ENCODE results near the gene PROSER1. TPM values are rescaled to one million over a fixed set of nuclear protein-coding genes. Genes with fewer than 3 reads are reported as not detected.

The PROSER1 gene
- total and polyA plus RNA-seq, 9 of the 15 experiments (the other 6 are each of a cell fraction or from before 2014, with no cell fraction given) = 9.2 to 36.2 (median 10.4) TPM

DNA sequence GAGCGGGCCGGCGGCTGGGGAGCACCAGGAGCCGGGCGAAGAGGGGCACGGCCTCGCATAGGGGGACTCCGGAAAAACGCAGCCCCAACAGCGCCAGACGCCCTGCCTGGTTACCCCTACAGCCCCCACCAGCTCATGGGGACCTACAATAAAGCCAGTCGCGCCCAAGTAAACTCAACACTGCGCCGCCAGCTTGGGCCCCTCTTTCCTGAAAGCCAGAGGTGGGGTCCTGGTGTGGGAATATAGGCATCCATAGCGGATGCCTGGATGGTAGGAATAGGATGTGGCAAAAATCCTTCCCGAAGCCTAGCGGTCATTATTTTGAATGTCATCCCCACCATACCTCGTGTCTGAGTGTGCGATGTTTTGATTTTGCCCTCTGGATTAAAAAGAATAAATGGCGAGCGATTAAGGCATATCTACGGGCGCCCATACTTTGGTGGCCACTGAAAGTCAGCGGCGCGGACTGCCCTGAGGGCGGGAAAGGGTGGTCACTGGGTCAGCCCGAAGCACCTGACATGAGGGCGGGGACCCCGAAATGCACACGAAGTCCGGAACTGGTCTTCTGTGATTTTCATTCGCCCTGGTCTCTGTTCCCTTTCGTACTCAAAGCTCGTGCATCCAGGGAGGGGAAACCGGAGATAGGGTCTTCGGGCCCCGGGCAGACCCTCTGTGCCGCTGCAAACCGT is at the start of gene PROSER1, which contains the start of gene NHLRC3 (continued):
- no peak for TF ChIP-seq TCF3 (CRISPR knock-in tag; IDR thresholded peaks at IDR 0.05)
- TF ChIP-seq SMARCA5 (IDR thresholded peaks at IDR 0.05) = no peak
- TF ChIP-seq, protein P1, sequence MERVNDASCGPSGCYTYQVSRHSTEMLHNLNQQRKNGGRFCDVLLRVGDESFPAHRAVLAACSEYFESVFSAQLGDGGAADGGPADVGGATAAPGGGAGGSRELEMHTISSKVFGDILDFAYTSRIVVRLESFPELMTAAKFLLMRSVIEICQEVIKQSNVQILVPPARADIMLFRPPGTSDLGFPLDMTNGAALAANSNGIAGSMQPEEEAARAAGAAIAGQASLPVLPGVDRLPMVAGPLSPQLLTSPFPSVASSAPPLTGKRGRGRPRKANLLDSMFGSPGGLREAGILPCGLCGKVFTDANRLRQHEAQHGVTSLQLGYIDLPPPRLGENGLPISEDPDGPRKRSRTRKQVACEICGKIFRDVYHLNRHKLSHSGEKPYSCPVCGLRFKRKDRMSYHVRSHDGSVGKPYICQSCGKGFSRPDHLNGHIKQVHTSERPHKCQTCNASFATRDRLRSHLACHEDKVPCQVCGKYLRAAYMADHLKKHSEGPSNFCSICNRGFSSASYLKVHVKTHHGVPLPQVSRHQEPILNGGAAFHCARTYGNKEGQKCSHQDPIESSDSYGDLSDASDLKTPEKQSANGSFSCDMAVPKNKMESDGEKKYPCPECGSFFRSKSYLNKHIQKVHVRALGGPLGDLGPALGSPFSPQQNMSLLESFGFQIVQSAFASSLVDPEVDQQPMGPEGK (CRISPR knock-in tag; IDR thresholded peaks at IDR 0.05; ENCODE audit: borderline replicate concordance) = no peak
- no peak for TF ChIP-seq SIRT6 (IDR thresholded peaks at IDR 0.05; ENCODE audit: low read depth, low read length)
- TF ChIP-seq HIVEP1 (CRISPR knock-in tag; IDR thresholded peaks at IDR 0.05) = no peak
- no peak for TF ChIP-seq HNRNPK (IDR thresholded peaks at IDR 0.05; ENCODE audit: low read depth, low read length, poor library complexity, severe bottlenecking)
- TF ChIP-seq, protein P2, sequence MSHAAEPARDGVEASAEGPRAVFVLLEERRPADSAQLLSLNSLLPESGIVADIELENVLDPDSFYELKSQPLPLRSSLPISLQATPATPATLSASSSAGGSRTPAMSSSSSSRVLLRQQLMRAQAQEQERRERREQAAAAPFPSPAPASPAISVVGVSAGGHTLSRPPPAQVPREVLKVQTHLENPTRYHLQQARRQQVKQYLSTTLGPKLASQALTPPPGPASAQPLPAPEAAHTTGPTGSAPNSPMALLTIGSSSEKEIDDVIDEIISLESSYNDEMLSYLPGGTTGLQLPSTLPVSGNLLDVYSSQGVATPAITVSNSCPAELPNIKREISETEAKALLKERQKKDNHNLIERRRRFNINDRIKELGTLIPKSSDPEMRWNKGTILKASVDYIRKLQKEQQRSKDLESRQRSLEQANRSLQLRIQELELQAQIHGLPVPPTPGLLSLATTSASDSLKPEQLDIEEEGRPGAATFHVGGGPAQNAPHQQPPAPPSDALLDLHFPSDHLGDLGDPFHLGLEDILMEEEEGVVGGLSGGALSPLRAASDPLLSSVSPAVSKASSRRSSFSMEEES (CRISPR knock-in tag; IDR thresholded peaks at IDR 0.05) = no peak
- TF ChIP-seq, protein P3, sequence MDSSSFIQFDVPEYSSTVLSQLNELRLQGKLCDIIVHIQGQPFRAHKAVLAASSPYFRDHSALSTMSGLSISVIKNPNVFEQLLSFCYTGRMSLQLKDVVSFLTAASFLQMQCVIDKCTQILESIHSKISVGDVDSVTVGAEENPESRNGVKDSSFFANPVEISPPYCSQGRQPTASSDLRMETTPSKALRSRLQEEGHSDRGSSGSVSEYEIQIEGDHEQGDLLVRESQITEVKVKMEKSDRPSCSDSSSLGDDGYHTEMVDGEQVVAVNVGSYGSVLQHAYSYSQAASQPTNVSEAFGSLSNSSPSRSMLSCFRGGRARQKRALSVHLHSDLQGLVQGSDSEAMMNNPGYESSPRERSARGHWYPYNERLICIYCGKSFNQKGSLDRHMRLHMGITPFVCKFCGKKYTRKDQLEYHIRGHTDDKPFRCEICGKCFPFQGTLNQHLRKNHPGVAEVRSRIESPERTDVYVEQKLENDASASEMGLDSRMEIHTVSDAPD (CRISPR knock-in tag; IDR thresholded peaks at IDR 0.05) = no peak
- TF ChIP-seq FIP1L1 (IDR thresholded peaks at IDR 0.05; ENCODE audit: low read depth, low read length, poor library complexity, severe bottlenecking) = no peak
- peak; percentile 66; the same call in 1 of the 2 replicates for TF ChIP-seq HDAC2 (IDR thresholded peaks at IDR 0.05)
- no peak for TF ChIP-seq POLR2AphosphoS2 (IDR thresholded peaks at IDR 0.05; ENCODE audit: low read length)
- no peak for TF ChIP-seq CBX2 (IDR thresholded peaks at IDR 0.05; ENCODE audit: insufficient read depth, low read length, poor library complexity, severe bottlenecking)
- TF ChIP-seq NFRKB (IDR thresholded peaks at IDR 0.05; ENCODE audit: low read depth) = no peak; the same call in 1 of the 2 replicates
- TF ChIP-seq CBX3 (IDR thresholded peaks at IDR 0.05; ENCODE audit: borderline replicate concordance in 1 of 2, low read length in 2 of 2) = no peak
- no peak for TF ChIP-seq KLF16 (IDR thresholded peaks at IDR 0.05)
- TF ChIP-seq ZFPM2 (CRISPR knock-in tag; IDR thresholded peaks at IDR 0.05) = no peak
- no peak for TF ChIP-seq ZNF12 (CRISPR knock-in tag; IDR thresholded peaks at IDR 0.05)
- TF ChIP-seq CSDE1 (IDR thresholded peaks at IDR 0.05) = no peak
- no peak for TF ChIP-seq ZSCAN29 (IDR thresholded peaks at IDR 0.05)
- TF ChIP-seq ZNF3 (CRISPR knock-in tag; IDR thresholded peaks at IDR 0.05) = no peak
- TF ChIP-seq SRSF7 (optimal IDR thresholded peaks at IDR 0.05; ENCODE audit: low read depth, low read length) = no peak
- TF ChIP-seq, protein P4, sequence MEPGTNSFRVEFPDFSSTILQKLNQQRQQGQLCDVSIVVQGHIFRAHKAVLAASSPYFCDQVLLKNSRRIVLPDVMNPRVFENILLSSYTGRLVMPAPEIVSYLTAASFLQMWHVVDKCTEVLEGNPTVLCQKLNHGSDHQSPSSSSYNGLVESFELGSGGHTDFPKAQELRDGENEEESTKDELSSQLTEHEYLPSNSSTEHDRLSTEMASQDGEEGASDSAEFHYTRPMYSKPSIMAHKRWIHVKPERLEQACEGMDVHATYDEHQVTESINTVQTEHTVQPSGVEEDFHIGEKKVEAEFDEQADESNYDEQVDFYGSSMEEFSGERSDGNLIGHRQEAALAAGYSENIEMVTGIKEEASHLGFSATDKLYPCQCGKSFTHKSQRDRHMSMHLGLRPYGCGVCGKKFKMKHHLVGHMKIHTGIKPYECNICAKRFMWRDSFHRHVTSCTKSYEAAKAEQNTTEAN (CRISPR knock-in tag; IDR thresholded peaks at IDR 0.05) = no peak
